SK-N-SH treated with all-trans-retinoic acid at 6 μM for 48 hours (cell line): ENCODE results near the gene OR2T11.

Source experiments
- CSRNP3 ChIP-seq: fragments of 250-450 bp; sonication (Bioruptor Pico); IDR thresholded peaks from 2 replicates; pipeline ENCODE4 v1.5.1; 2021; ENCODE audit warnings: mild to moderate bottlenecking, moderate library complexity
- ISL1 ChIP-seq: fragments of 250-450 bp; sonication (Bioruptor Pico); IDR thresholded peaks from 2 replicates; pipeline ENCODE4 v2.1.2; 2022; ENCODE audit warnings: mild to moderate bottlenecking, moderate library complexity
- OSR1 ChIP-seq: fragments of 250-450 bp; sonication (Bioruptor Pico); IDR thresholded peaks from 2 replicates; pipeline ENCODE4 v1.8.0; 2022; ENCODE audit warnings: moderate library complexity, mild to moderate bottlenecking, inconsistent platforms
- POU6F1 ChIP-seq: fragments of 250-450 bp; sonication (Bioruptor Pico); IDR thresholded peaks from 2 replicates; pipeline ENCODE4 v1.8.0; 2021; ENCODE audit warnings: low read depth, mild to moderate bottlenecking, moderate library complexity, borderline replicate concordance
- RARB ChIP-seq: fragments of 250-450 bp; sonication (Bioruptor Pico); IDR thresholded peaks from 2 replicates; pipeline ENCODE4 v1.8.0; 2021; ENCODE audit warnings: mild to moderate bottlenecking, moderate library complexity
- ZC3H10 ChIP-seq: fragments of 250-450 bp; sonication (Bioruptor Pico); IDR thresholded peaks from 2 replicates; pipeline ENCODE4 v1.5.1; 2021; ENCODE audit warnings: mild to moderate bottlenecking, moderate library complexity

GRCh38 chr1:248599396-248599795, 35.5 kb downstream of the OR2T11 start:
- TF ChIP-seq CSRNP3 (CRISPR knock-in tag), result no peak
- TF ChIP-seq POU6F1, result no peak
- TF ChIP-seq ZC3H10, result no peak
- TF ChIP-seq ISL1 (CRISPR knock-in tag), result no peak
- TF ChIP-seq RARB (CRISPR knock-in tag), result no peak
- no peak for TF ChIP-seq OSR1 (CRISPR knock-in tag)
